Sigmoid colon (tissue), 3 donors: ENCODE measurements around the gene NOTCH3.

Source experiments
- CTCF ChIP-seq, 4 experiments: fragments of 450-650 bp in 3 of 4; fragments of 200-600 bp in 1 of 4; IDR thresholded peaks; one replicate each; pipeline ENCODE4 v1.5.1; 2016 to 2019; ENCODE audit warnings: antibody characterized with exemption in 4 of 4, mild to moderate bottlenecking in 3 of 4, moderate library complexity in 2 of 4
- POLR2A ChIP-seq, 2 donors: fragments of 450-650 bp; IDR thresholded peaks; one replicate each; pipeline ENCODE4 v1.6.1; 2016; ENCODE audit warnings: antibody characterized with exemption in 2 of 2, mild to moderate bottlenecking in 2 of 2, moderate library complexity in 2 of 2

GRCh38 chr19:15225760-15226159 lies 25.0 kb upstream of the NOTCH3 start:
- TF ChIP-seq CTCF (IDR thresholded peaks at IDR 0.05) (no peak), POLR2A (IDR thresholded peaks at IDR 0.05) (no peak)
